DOHH2 (cell line): ENCODE results near the gene TMEM109.

ENCODE experiments used
- H3F3A ChIP-seq: fragments of 200-600 bp; sonication (generic), shearing (Covaris generic); 2 replicates; pipeline ENCODE4 v1.6.0; 2016; ENCODE audit warnings: antibody characterized with exemption, mild to moderate bottlenecking; ENCODE audit not compliant: control insufficient read depth, insufficient read depth
- H3K27ac ChIP-seq: fragments of 200-600 bp; sonication (generic); 2 replicates; pipeline ENCODE4 v1.5.1; 2014; ENCODE audit warnings: low read depth, mild to moderate bottlenecking, low read length, moderate library complexity
- H3K27me3 ChIP-seq: fragments of 200-600 bp; sonication (generic); 2 replicates; pipeline ENCODE4 v1.6.1; 2014; ENCODE audit warnings: mild to moderate bottlenecking, low read length, mixed read lengths; ENCODE audit not compliant: control insufficient read depth
- H3K36me3 ChIP-seq: fragments of 200-600 bp; sonication (generic); 2 replicates; pipeline ENCODE4 v1.6.1; 2014; ENCODE audit warnings: mild to moderate bottlenecking, low read length, moderate library complexity, mixed read lengths; ENCODE audit not compliant: control insufficient read depth
- H3K4me1 ChIP-seq: fragments of 200-600 bp; sonication (generic); 2 replicates; pipeline ENCODE4 v1.6.1; 2014; ENCODE audit warnings: mild to moderate bottlenecking, low read length, mixed read lengths; ENCODE audit not compliant: control insufficient read depth
- H3K4me2 ChIP-seq: fragments of 200-600 bp; sonication (generic); 2 replicates; pipeline ENCODE4 v1.6.0; 2014; ENCODE audit warnings: mild to moderate bottlenecking, low read length, moderate library complexity
- H3K4me3 ChIP-seq: fragments of 200-600 bp; sonication (generic); 2 replicates; pipeline ENCODE4 v1.5.1; 2014; ENCODE audit warnings: mild to moderate bottlenecking, low read length, mixed read lengths
- H3K79me2 ChIP-seq: fragments of 200-600 bp; sonication (generic); 2 replicates; pipeline ENCODE4 v1.6.1; 2014; ENCODE audit warnings: mild to moderate bottlenecking, low read length, mixed read lengths; ENCODE audit not compliant: control insufficient read depth
- H3K9me2 ChIP-seq: fragments of 200-600 bp; sonication (generic); replicated peaks from 2 replicates; pipeline ENCODE4 v1.6.1; 2014; ENCODE audit warnings: mild to moderate bottlenecking, low read length, mixed read lengths; ENCODE audit not compliant: control insufficient read depth
- H3K9me3 ChIP-seq: fragments of 200-600 bp; sonication (generic); 2 replicates; pipeline ENCODE4 v1.6.1; 2014; ENCODE audit warnings: antibody characterized with exemption, low read length, mixed read lengths; ENCODE audit not compliant: control insufficient read depth, insufficient read depth
- H4K20me1 ChIP-seq: fragments of 200-600 bp; sonication (generic); 2 replicates; pipeline ENCODE4 v1.6.0; 2014; ENCODE audit warnings: low read depth, mild to moderate bottlenecking, antibody characterized with exemption, low read length, moderate library complexity; ENCODE audit not compliant: control insufficient read depth, insufficient read depth
- CTCF ChIP-seq: fragments of 200-600 bp; sonication (generic); IDR thresholded peaks from one replicate; pipeline ENCODE4 v1.5.1; 2014; ENCODE audit warnings: antibody characterized with exemption, mild to moderate bottlenecking, low read depth, low read length; ENCODE audit not compliant: poor library complexity, severe bottlenecking
- EZH2phosphoT487 ChIP-seq: fragments of 200-600 bp; sonication (generic); IDR thresholded peaks from 2 replicates; pipeline ENCODE4 v1.6.1; 2017; ENCODE audit warnings: borderline replicate concordance, mild to moderate bottlenecking, antibody characterized with exemption, low read length, moderate library complexity, mixed read lengths

TMEM109 gene

GRCh38 chr11:60939301-60939700 lies 25.3 kb downstream of the TMEM109 start:
- TF ChIP-seq CTCF (no peak), EZH2phosphoT487 (no peak)
- Histone ChIP-seq H3K79me2 (peaks cover 12% of the 10 kb centered on the region), H3K9me2 (no peaks in the 10 kb centered on the region), H3K4me3 (no peak overlapping the region), H4K20me1 (0 out of 2 replicates have a peak, but pooled peaks cover 7% of the 10 kb centered on the region), H3K27ac (no peak overlapping the region), H3K4me1 (peaks cover 32% of the 10 kb centered on the region), H3K4me2 (no peak overlapping the region), H3K36me3 (peaks cover 65% of the 10 kb centered on the region), H3K27me3 (no peaks in the 10 kb centered on the region), H3F3A (no peaks in the 10 kb centered on the region), H3K9me3 (no peaks in the 10 kb centered on the region)

- Histone ChIP-seq H3K36me3 (peaks cover 71% of the 10 kb centered on the region), H3K4me3 (no peak overlapping the region)
Observed at GRCh38 chr11:60939855-60940254, 25.9 kb downstream of the TMEM109 start.

GRCh38 chr11:60941371-60942119 lies 27.6 kb downstream of the TMEM109 start:
- Histone ChIP-seq H4K20me1 (0 out of 2 replicates have a peak, but pooled peaks cover 7% of the 10 kb centered on the region), H3K4me1 (peaks cover 27% of the 10 kb centered on the region), H3K27ac (peak overlapping the region; percentile 24; the same call in 1 of the 2 replicates), H3K9me3 (no peaks in the 10 kb centered on the region), H3K27me3 (no peaks in the 10 kb centered on the region), H3K9me2 (no peaks in the 10 kb centered on the region), H3K4me3 (0 out of 2 replicates have a peak overlapping the region, but pooled peaks have one; percentile 25), H3K36me3 (peaks cover 84% of the 10 kb centered on the region), H3F3A (no peaks in the 10 kb centered on the region), H3K4me2 (peak overlapping the region; percentile 63), H3K79me2 (peaks cover 29% of the 10 kb centered on the region)
- TF ChIP-seq EZH2phosphoT487, result no peak

More at GRCh38 chr11:60939855-60940254, 25.9 kb downstream of the TMEM109 start:
- Histone ChIP-seq H3K4me1 (peaks cover 32% of the 10 kb centered on the region), H3K27me3 (no peaks in the 10 kb centered on the region), H3K9me3 (no peaks in the 10 kb centered on the region), H4K20me1 (0 out of 2 replicates have a peak, but pooled peaks cover 7% of the 10 kb centered on the region), H3F3A (no peaks in the 10 kb centered on the region), H3K79me2 (peaks cover 17% of the 10 kb centered on the region), H3K9me2 (no peaks in the 10 kb centered on the region), H3K4me2 (no peak overlapping the region), H3K27ac (no peak overlapping the region)
- no peak for TF ChIP-seq EZH2phosphoT487
- no peak for TF ChIP-seq CTCF

- no peaks in the 10 kb centered on the region for H3F3A ChIP-seq
- H3K27ac ChIP-seq, result peak overlapping the region; percentile 24; the same call in 1 of the 2 replicates
- H3K36me3 ChIP-seq, result peaks cover 81% of the 10 kb centered on the region
- no peak for TF ChIP-seq EZH2phosphoT487
- TF ChIP-seq CTCF, result no peak
- H3K4me1 ChIP-seq, result peaks cover 27% of the 10 kb centered on the region
- H3K4me2 ChIP-seq, result peak overlapping the region; percentile 63
- H3K9me2 ChIP-seq, result no peaks in the 10 kb centered on the region
- no peaks in the 10 kb centered on the region for H3K27me3 ChIP-seq
- H3K9me3 ChIP-seq, result no peaks in the 10 kb centered on the region
- 0 out of 2 replicates have a peak overlapping the region, but pooled peaks have one; percentile 25 for H3K4me3 ChIP-seq
- H4K20me1 ChIP-seq, result 0 out of 2 replicates have a peak, but pooled peaks cover 7% of the 10 kb centered on the region
- peaks cover 33% of the 10 kb centered on the region for H3K79me2 ChIP-seq
Observed at GRCh38 chr11:60942219-60942618, 28.3 kb downstream of the TMEM109 start.
